HEK293T (cell line): ENCODE measurements around the gene GFPT1.

Experiments
- HDGF ChIP-seq: fragments of 450-650 bp; IDR thresholded peaks from 2 replicates; pipeline ENCODE4 v1.6.1; 2017; ENCODE audit warnings: antibody characterized with exemption, borderline replicate concordance
- NFRKB ChIP-seq: fragments of 450-650 bp; IDR thresholded peaks from 2 replicates; pipeline ENCODE4 v1.6.1; 2016; ENCODE audit warnings: mild to moderate bottlenecking, moderate library complexity
- SUZ12 ChIP-seq: fragments of 450-650 bp; IDR thresholded peaks from 2 replicates; pipeline ENCODE4 v1.6.1; 2016; ENCODE audit warnings: mild to moderate bottlenecking

GRCh38 chr2:69307579-69308064 lies 79.4 kb downstream of the GFPT1 start:
- TF ChIP-seq HDGF (no peak), NFRKB (no peak), SUZ12 (no peak)
